Karpas-422 (cell line): ENCODE data around the gene CDCA3. TPM values are rescaled to one million over a fixed set of nuclear protein-coding genes. Genes with fewer than 3 reads are reported as not detected.

ENCODE experiments used
- DNase-seq: peaks from one replicate; pipeline ENCODE4 v3.0.0-alpha.2; 2015
- H2AFZ ChIP-seq: fragments of 200-600 bp; sonication (generic); 2 replicates; pipeline ENCODE4 v1.6.1; 2014; ENCODE audit warnings: antibody characterized with exemption, low read length, mixed read lengths
- H3K27ac ChIP-seq: fragments of 200-600 bp; sonication (generic); 2 replicates; pipeline ENCODE4 v1.5.1; 2014; ENCODE audit warnings: mild to moderate bottlenecking, low read length, moderate library complexity
- H3K27me3 ChIP-seq: fragments of 200-600 bp; sonication (generic); 2 replicates; pipeline ENCODE4 v1.6.1; 2014; ENCODE audit warnings: low read length, mixed read lengths
- H3K36me3 ChIP-seq: fragments of 200-600 bp; sonication (generic); 2 replicates; pipeline ENCODE4 v1.6.1; 2014; ENCODE audit warnings: low read length, mixed read lengths; ENCODE audit not compliant: insufficient read depth
- H3K4me1 ChIP-seq: fragments of 200-600 bp; sonication (generic); 2 replicates; pipeline ENCODE4 v1.6.1; 2014; ENCODE audit warnings: mild to moderate bottlenecking, low read length, mixed read lengths
- H3K4me2 ChIP-seq: fragments of 200-600 bp; sonication (generic); 2 replicates; pipeline ENCODE4 v1.6.1; 2014; ENCODE audit warnings: low read length, low read depth, mild to moderate bottlenecking; ENCODE audit not compliant: poor library complexity, severe bottlenecking
- H3K4me3 ChIP-seq: fragments of 200-600 bp; sonication (generic); 2 replicates; pipeline ENCODE4 v1.5.1; 2014; ENCODE audit warnings: mild to moderate bottlenecking, antibody characterized with exemption, low read length, mixed read lengths
- H3K79me2 ChIP-seq: fragments of 200-600 bp; sonication (generic); 2 replicates; pipeline ENCODE4 v1.6.1; 2014; ENCODE audit warnings: mild to moderate bottlenecking, low read length, mixed read lengths
- H3K9ac ChIP-seq: fragments of 200-600 bp; sonication (generic); 2 replicates; pipeline ENCODE4 v1.6.0; 2014; ENCODE audit warnings: low read length
- H3K9me2 ChIP-seq: fragments of 200-600 bp; sonication (generic), shearing (Covaris generic); replicated peaks from 2 replicates; pipeline ENCODE4 v1.6.0; 2014; ENCODE audit warnings: mild to moderate bottlenecking, low read length, moderate library complexity; ENCODE audit not compliant: insufficient read depth
- H3K9me3 ChIP-seq: fragments of 300-700, 200-600 bp; sonication (generic); 2 replicates; pipeline ENCODE4 v1.6.1; 2014; ENCODE audit warnings: low read length, mixed read lengths
- H4K20me1 ChIP-seq: fragments of 200-600 bp; sonication (generic); 2 replicates; pipeline ENCODE4 v1.6.1; 2014; ENCODE audit warnings: mild to moderate bottlenecking, antibody characterized with exemption, low read length, low read depth; ENCODE audit not compliant: insufficient read depth
- total RNA-seq: library from RNA; depleted of rRNA; stranded (reverse); fragments of >200 nt; shearing (Covaris generic); gene quantifications from 2 replicates; pipeline ENCODE4 v1.2.3, GENCODE V29; 2014; ENCODE audit warnings: low replicate concordance

CDCA3 gene
- total RNA-seq, 1 experiment from 2014 or later: 70.0 TPM

DNA sequence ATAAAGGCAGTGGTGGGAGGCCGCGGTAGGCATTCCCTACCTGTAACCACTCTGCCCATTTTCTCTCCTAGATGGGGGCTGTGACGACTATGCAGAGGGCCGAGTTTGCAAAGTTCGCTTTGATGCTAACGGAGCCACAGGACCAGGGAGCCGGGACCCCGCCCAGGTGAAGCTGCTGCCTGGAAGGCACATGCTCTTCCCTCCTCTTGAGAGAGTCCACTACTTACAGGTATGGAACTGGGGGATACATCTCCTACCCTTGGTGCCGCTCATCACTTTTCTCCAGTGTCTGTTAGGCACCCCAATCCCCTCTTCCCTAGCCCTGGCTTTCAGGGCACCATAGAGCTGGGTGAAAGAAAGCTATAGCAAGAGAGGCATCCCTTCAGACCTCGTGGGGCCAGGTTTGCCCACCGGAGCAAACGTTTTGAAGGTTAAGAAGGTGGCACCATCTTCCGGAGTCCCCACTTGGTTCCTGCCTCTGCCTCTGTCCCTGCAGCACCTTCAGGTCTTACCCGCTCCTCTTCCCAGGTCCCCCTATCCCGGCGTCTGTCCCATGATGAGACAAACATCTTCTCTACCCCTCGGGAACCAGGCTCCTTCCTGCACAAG lies 24.9 kb downstream of the CDCA3 start:
- Histone ChIP-seq H3K36me3 (no peaks in the 10 kb centered on the region), H3K79me2 (no peaks in the 10 kb centered on the region), H3K9me3 (no peaks in the 10 kb centered on the region), H3K4me1 (peaks cover 33% of the 10 kb centered on the region), H2AFZ (no peak overlapping the region), H3K9me2 (no peaks in the 10 kb centered on the region), H3K9ac (no peak overlapping the region), H3K4me2 (no peak overlapping the region), H3K27me3 (no peaks in the 10 kb centered on the region), H4K20me1 (no peaks in the 10 kb centered on the region), H3K4me3 (no peak overlapping the region), H3K27ac (no peak overlapping the region)
- DNase-seq: no peak

GRCh38 chr12:6825398-6826124 lies 25.5 kb downstream of the CDCA3 start:
- Histone ChIP-seq H3K9me3 (no peaks in the 10 kb centered on the region), H3K36me3 (no peaks in the 10 kb centered on the region), H3K9ac (no peak overlapping the region), H3K27me3 (no peaks in the 10 kb centered on the region), H3K4me2 (no peak overlapping the region), H2AFZ (no peak overlapping the region), H3K4me1 (peaks cover 38% of the 10 kb centered on the region), H3K27ac (no peak overlapping the region), H4K20me1 (no peaks in the 10 kb centered on the region), H3K4me3 (no peak overlapping the region), H3K79me2 (no peaks in the 10 kb centered on the region), H3K9me2 (no peaks in the 10 kb centered on the region)
- peak; percentile 90 for DNase-seq

DNA sequence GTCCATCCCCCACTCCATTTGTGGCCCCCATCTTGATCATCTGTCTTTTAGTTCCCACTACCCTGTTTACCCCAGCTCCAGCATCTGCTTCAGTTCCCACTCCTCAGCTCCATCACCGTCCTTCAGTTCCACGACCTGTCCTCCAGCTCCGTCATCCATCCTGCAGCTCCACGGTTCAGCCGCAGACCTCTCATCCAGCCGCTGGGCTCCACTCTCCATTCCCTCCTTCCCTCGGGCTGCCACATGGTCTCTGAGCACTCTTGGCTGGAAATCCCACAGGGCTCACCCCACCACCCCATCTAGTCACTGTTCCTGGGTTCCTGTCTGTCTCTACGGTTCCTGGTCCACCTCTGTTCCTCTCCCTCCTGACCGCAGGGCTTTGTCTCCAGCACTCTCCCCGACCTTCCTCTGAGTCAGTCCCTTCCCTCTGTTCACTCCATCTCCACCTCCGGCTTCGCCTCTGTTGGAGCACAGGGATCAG lies 26.1 kb downstream of the CDCA3 start:
- Histone ChIP-seq H3K27me3 (no peaks in the 10 kb centered on the region), H3K4me1 (peaks cover 33% of the 10 kb centered on the region), H2AFZ (no peak overlapping the region), H3K4me2 (no peak overlapping the region), H3K79me2 (no peaks in the 10 kb centered on the region), H3K4me3 (no peak overlapping the region), H3K27ac (no peak overlapping the region), H3K9me3 (no peaks in the 10 kb centered on the region), H3K9me2 (no peaks in the 10 kb centered on the region), H4K20me1 (no peaks in the 10 kb centered on the region), H3K36me3 (no peaks in the 10 kb centered on the region), H3K9ac (no peak overlapping the region)
- DNase-seq: no peak

- DNase-seq: no peak
- H3K9ac ChIP-seq: no peak overlapping the region
- H3K36me3 ChIP-seq: no peaks in the 10 kb centered on the region
- H2AFZ ChIP-seq: no peak overlapping the region
- peaks cover 26% of the 10 kb centered on the region for H3K4me1 ChIP-seq
- H3K9me2 ChIP-seq: no peaks in the 10 kb centered on the region
- H3K9me3 ChIP-seq: no peaks in the 10 kb centered on the region
- no peaks in the 10 kb centered on the region for H3K27me3 ChIP-seq
- H4K20me1 ChIP-seq: no peaks in the 10 kb centered on the region
- H3K4me2 ChIP-seq: no peak overlapping the region
- H3K4me3 ChIP-seq: no peak overlapping the region
- no peak overlapping the region for H3K27ac ChIP-seq
- H3K79me2 ChIP-seq: no peaks in the 10 kb centered on the region
Observed at GRCh38 chr12:6824085-6824775, 26.9 kb downstream of the CDCA3 start.

GRCh38 chr12:6823182-6824084 lies 27.7 kb downstream of the CDCA3 start:
- DNase-seq: no peak
- Histone ChIP-seq H3K27ac (no peak overlapping the region), H3K4me1 (peaks cover 19% of the 10 kb centered on the region), H3K79me2 (no peaks in the 10 kb centered on the region), H3K9me3 (no peaks in the 10 kb centered on the region), H3K9ac (no peak overlapping the region), H2AFZ (no peak overlapping the region), H3K4me2 (no peak overlapping the region), H3K36me3 (no peaks in the 10 kb centered on the region), H4K20me1 (no peaks in the 10 kb centered on the region), H3K4me3 (no peak overlapping the region), H3K9me2 (no peaks in the 10 kb centered on the region), H3K27me3 (no peaks in the 10 kb centered on the region)

DNA sequence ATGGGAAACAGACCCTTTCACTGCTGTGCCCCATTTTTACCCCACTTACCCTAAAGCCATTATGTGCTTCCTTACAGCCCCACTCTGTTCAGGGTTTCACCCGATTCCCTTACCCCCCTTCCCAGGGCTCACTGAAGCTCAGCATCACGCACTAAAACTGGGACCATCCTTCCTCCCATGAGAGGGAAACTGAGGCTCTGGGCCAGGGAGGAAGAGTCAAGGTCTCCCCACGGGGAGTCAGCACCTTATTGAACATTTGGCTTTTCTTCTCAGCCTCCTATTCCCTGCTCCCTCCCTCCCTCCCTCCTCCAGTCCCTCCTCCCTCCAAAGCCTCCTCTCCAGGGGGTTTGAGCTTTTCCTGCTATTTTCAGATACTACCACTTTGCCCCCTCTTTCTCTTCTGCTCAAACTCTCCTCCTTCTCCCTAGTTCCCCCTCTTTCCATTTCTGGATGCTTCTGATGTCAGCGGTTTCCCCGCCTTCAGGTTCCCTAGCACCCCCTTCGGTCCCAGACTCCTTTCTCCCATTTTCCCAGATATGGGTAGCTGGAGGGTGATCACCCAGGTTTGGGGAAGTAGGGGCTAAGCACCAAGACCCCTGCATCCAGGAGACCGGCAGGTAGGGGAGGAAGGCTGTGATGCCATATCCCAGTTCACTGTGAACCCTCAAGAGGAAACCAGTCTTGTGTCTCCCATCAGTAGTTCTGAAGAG lies 28.5 kb downstream of the CDCA3 start:
- Histone ChIP-seq H3K36me3 (no peaks in the 10 kb centered on the region), H2AFZ (no peak overlapping the region), H3K9me3 (no peaks in the 10 kb centered on the region), H3K4me2 (no peak overlapping the region), H3K79me2 (no peaks in the 10 kb centered on the region), H3K9me2 (no peaks in the 10 kb centered on the region), H3K27me3 (no peaks in the 10 kb centered on the region), H3K9ac (no peak overlapping the region), H3K4me3 (no peak overlapping the region), H3K4me1 (peaks cover 14% of the 10 kb centered on the region), H4K20me1 (no peaks in the 10 kb centered on the region), H3K27ac (no peak overlapping the region)
- no peak for DNase-seq

DNA sequence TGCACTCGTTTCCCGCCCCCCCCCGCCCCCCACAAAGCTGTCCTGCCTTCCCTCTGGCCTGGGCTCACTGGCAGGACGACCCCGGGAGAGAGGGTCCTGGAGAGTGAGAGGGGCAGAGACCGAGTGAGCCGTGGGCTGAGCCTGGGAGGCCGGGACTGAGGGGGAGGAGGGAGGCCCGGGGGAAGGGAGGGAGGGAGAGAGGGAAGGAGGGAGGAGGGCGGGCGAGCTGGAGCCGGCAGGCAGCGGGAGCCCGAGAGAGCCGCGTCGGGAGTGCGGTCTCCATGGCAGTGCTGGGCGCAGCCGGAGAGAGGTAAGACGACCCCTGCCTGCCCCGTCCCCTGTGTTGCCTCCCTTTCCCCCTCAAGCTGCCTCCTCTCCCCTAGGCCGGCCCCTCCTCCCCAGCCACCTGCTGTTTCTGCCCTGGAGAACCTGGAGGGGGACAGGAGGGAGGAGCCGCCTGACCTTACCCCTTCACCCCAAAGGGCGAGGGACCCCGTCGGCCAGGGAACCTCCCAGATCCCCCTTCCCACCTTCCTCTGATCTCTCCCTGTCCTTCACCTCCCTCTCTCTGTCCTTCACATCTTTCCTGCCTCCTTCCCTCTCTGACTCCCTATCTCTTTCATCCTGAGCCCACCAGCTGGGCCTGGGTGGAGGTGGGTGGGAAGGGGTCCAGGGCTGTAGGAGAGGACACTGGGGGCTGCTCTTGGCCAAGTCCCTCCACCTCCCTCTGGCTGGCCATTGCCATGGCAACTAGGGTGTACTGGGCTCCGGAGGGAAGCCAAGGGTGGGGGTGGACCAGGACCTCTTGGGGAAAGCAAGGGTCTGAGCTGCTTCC lies 29.3 kb downstream of the CDCA3 start, which contains the start of gene GPR162:
TSS of gene GPR162 (plus strand) at position 231 of the 835 bp plus-strand sequence. CDS start 2,078 bp downstream, outside the sequence.
- Histone ChIP-seq H3K4me1 (peaks cover 7% of the 10 kb centered on the region), H3K9ac (no peak within 1 kb of the TSS), H3K4me3 (no peak within 1 kb of the TSS), H2AFZ (no peak within 1 kb of the TSS), H3K9me3 (no peaks in the 10 kb centered on the region), H3K27ac (no peak within 1 kb of the TSS), H3K36me3 (no peaks in the 10 kb centered on the region), H3K4me2 (no peak within 1 kb of the TSS), H3K27me3 (no peaks in the 10 kb centered on the region), H3K79me2 (no peaks in the 10 kb centered on the region), H4K20me1 (no peaks in the 10 kb centered on the region), H3K9me2 (no peaks in the 10 kb centered on the region)
- no peak for DNase-seq
